GM21717 (cell line): ENCODE results near the gene ZNF429.
"Not testable (repeated sequence)": the region's sequence is repeated elsewhere in the genome, so short reads cannot be mapped to it uniquely, and the experiment has no call there.

Source experiments
- ATAC-seq: cut with Tn5 transposase; IDR thresholded peaks from one replicate; pipeline ENCODE4 v1.9.1; 2021; ENCODE audit warnings: mild to moderate bottlenecking, moderate library complexity; ENCODE audit not compliant: unreplicated experiment

The ZNF429 gene

DNA sequence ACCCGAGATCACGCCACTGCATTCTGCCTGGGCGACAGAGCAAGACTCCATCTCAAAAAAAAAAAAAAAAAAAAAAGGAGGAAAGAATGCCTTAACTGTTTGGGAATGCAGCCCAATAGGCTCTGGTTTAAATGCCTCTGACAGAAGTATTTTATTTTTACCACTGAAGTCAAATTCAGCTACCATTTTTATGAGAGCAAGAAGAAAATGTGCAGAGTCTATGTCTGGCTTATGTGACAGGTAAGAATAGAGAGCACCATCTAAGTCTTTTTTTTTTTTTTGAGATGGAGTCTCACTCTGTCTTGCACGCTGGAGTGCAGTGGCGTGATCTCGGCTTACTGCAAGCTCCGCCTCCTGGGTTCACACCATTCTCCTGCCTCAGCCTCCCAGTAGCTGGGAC is 7.2 kb downstream of the ZNF429 start:
- ATAC-seq: not testable (repeated sequence)

DNA sequence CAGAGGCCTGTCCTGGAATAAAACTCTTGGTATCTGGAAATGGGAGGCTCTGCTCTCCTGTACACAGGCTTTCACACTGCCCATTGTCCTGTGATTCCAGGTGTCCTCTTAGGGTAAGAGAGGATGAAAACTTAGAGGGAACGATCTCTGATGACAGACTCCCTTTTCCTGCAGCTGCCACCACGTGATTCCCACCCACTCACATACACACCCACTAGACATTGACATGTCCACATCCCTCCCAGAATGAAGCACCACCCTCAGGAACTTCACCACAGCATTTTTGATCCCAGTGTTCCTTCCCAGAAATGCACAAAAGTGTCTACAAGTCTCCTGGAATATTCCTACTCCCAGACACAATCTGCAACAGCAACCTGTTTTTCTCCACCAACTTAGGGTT is 8.2 kb downstream of the ZNF429 start:
- ATAC-seq: no peak

DNA sequence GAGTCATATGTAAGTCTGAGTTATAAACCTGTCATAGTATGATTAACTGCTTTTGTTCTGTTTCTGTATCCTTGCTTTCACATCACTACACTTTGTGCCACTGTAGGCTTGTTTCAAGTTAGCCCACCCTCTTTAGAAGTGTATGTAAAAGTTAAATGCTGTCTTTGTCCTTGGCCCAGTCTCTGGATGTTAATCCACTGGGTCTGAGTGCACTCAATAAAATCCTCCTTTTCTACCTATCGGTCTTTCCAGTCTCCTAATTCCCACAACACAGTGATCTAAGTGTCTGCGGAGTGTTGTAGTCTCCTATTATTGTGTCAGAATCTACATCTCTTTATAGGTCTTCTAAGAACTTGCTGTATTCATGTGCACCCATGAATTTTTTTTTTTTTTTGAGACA is 14.1 kb downstream of the ZNF429 start:
- no peak for ATAC-seq

DNA sequence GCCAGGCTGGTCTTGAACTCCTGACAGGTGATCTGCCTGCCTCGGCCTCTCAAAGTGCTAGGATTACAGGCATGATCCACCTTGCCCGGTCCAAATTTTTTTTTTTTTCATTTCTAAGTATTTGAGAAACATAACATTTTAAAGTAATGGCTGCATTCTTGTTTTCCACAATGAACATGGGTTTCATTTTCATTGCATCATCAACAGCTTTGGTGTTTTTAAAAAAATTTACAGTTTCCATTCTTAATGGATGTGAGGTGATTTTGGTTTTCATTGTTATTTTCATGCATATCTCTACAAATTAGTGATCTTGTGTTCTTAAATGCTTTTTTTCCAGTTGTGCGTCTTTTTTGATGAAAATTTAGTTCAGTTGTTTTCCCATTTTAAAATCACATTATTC is 27.5 kb downstream of the ZNF429 start:
- no peak for ATAC-seq

DNA sequence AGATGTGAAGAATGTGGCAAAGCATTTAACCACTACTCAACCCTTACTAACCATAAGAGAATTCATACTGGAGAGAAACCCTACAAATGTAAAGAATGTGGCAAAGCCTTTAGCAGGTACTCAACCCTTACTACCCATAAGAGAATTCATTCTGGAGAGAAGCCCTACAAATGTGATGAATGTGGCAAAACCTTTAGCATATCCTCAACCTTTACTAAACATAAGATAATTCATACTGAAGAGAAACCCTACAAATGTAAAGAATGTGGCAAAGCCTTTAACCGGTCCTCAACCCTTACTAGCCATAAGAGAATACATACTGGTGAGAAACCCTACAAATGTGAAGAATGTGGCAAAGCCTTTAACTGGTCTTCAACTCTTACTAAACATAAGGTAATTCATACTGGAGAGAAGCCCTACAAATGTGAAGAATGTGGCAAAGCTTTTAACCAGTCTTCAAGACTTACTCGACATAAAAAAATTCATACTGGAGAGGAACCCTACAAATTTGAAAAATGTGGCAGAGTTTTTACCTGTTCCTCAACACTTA is 31.4 kb downstream of the ZNF429 start:
- not testable (repeated sequence) for ATAC-seq

DNA sequence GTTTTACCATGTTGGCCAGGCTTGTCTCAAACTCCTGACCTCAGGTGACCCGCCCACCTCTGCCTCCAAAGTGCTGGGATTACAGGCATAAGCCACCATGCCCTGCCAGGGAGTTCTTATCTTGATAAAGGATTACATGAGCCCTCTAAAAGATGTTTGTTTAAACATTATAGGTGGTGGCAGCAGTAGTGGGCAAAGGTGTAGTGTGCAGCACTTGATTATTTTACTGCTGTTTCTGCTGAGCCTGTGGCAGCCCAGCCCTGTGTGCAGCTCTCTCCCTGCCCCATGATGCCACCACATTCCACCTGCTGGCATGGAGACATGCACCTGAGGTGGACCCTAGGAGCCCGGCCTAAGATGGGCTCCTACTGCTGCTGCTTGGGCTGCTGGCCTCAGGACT is 54.0 kb downstream of the ZNF429 start:
- ATAC-seq: no peak

DNA sequence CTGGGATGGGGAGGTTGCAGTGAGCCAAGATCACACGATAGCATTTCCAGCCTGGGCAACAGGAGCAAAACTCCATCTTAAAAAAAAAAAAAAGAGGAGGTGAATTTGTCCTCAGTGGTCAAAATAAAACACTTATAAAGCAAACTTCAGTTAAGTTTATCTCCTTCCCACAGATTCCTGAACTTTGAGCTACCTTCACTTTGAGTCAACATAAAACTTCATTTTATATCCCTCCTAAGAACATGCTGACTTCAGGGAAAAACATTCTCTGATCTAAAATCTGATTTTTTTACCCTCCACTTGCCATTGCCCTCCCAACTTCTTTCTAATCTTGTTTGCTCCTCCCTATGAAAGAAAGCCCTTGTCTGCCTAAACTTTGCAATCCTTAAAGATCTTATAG is 59.0 kb downstream of the ZNF429 start:
- ATAC-seq: no peak

DNA sequence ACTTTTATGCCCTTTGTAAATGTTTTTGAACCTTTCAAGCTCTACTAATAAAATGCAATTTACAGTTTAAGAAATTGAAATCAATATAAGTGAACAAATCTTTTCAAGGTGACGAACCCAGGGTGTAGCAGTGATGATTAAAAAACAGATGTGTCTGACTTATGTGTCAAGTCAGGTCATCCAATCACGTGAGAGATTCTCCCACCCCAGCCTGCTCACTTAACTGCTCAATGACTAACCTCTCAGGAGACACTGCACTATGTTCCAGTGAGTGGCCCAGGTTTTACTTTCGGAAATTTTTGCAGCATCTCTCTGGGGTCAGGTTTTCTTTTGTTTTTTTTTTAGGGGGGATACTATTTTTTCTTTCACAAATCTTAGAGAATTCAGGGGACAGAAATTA is 60.7 kb downstream of the ZNF429 start:
- ATAC-seq: no peak

DNA sequence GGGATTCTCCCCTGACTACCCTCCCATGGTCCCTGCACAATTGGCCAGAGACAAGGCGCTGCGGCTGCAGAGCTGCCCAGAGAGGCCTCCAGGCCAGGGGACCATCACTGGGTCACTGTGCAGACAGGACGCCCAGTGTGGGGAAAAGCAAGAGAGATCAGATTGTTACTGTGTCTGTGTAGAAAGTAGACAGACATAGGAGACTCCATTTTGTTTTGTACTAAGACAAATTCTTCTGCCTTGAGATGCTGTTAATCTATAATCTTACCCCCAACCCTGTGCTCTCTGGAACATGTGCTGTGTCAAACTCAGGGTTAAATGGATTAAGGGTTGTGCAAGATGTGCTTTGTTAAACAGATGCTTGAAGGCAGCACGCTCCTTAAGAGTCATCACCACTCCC is 62.4 kb downstream of the ZNF429 start:
- ATAC-seq: not testable (repeated sequence)

DNA sequence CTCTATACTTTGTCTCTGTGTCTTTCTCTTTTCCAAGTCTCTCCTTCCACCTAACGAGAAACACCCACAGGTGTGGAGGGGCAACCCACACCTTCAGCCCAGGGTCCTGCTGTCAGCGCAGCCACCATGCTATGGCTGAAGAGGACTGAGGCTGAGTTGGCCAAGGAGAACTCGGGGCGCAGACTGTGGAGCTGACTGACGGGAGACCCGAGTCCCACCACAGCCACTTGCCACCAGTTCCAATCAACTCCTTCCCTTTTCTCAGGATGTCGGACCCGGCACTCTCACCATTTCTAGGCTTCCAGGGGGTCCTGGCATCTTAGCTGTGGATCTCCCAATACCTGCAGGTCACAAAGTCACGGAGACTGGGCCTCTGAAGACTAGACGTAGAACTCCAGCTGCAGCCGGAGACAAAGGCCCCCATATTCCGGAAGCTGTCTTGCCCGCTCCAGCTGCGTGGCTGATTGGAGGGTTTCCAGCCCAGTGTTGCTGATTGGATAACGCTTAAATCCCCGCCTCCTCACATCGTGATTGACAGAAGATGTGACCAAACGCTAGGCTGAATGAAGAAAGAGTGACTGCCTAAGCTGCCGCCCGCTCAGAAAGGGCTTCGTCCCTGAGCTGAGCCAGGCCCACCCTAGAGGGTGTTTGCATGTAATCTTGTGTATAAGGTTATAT is 63.6 kb downstream of the ZNF429 start:
- ATAC-seq: no peak

DNA sequence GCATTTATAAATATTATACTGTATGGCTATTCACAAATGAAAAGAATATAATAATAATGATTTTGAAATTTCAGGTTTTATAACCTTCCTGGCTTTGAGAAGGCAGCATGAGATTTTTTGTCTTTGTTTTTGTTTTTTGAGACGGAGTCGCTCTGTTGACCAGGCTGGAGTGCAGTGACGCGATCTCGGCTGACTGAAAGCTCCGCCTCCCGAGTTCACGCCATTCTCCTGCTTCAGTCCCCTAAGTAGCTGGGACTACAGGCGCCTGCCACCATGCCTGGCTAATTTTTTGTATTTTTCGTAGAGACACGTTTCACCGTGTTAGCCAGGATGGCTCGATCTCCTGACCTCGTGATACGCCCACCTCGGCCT is 64.1 kb downstream of the ZNF429 start:
- ATAC-seq: no peak

DNA sequence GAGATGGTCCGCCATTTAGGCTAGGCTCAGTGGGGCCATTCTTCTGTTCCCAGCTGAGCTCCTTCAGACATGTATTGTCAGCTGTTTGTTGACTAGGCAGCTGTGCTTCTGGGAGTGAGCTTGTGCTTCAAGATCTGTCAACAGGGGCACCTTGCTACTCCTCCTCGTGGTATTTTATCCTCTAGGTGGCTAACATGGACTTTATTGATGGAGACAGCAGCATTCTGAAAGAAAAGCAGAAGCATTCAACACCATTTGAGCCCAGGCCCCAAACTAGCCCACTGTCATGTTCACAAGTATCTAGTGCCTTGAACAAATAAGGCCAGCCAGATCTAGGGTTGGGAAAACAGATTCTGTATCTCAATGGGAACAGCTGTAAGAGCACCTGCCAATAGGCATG is 65.9 kb downstream of the ZNF429 start:
- no peak for ATAC-seq

DNA sequence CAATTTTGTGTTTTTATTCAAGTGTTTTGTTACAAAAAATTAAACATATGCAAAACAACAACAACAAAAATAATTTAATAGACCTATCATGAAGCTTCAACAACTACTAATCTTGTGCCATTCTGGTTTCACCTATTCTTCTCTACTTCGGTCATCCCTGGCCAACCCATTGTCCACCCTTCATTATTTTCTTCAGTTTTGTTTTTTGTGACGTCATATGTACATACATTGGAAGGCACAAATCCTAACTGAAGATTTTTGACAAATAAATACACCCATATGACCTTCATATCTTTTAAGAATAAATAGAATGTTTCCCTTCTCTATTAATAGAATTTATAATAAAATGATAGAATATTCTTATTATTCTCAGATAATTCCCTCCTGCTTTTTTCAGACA is 69.2 kb downstream of the ZNF429 start:
- no peak for ATAC-seq

DNA sequence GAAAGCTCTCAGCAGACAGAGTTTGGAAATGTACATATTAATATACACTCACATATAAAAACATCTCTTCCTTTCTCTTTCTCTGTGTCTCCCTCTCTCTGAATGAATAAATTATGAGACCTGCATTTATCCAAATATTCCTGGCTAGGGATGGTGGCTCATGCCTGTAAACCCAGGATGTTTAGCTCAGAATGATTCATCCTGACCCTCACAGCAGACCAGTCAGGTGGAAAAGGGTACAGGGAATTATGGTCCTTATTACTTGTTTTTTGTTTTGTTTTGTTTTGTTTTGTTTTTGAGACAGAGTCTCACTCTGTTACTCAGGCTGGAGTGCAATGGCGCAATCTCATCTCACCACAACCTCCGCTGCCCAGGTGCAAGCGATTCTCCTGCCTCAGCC is 71.1 kb downstream of the ZNF429 start:
- no peak for ATAC-seq

DNA sequence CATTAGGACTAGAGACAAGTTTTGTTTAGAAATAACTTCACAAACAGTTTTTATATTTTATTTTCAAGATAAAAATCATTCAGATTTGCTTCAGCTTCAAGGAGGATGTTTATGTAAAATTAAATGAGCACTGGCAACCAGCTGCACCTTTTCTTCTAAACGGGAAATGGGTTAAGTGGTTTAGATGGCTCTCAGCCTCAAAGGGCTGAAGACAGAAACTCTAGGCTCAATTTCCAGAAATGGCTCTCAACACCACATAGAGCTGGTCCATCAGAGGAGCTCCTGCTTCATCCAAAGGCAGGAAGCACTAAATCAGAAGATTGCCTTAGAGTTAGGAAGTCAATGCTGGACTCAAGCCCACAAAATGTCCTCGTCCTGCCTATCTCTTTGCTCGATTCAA is 74.7 kb downstream of the ZNF429 start:
- no peak for ATAC-seq

DNA sequence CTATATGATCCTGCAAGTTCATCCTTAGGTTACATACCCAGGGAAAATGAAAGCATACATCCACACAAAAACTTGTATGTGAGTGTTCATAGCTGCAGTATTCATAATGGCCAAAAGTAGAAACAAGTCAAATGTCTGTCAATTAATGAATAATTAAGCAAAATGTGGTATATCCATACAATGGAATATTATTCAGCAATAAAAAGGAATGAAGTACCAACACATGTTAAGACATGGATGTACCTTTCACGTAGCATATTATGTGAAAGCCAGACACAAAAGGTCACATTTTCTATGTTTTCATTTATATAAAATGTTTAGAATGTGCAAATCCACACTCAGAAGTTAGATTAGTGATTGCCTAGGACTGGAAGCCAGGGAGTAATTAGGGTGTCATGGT is 75.4 kb downstream of the ZNF429 start:
- no peak for ATAC-seq

DNA sequence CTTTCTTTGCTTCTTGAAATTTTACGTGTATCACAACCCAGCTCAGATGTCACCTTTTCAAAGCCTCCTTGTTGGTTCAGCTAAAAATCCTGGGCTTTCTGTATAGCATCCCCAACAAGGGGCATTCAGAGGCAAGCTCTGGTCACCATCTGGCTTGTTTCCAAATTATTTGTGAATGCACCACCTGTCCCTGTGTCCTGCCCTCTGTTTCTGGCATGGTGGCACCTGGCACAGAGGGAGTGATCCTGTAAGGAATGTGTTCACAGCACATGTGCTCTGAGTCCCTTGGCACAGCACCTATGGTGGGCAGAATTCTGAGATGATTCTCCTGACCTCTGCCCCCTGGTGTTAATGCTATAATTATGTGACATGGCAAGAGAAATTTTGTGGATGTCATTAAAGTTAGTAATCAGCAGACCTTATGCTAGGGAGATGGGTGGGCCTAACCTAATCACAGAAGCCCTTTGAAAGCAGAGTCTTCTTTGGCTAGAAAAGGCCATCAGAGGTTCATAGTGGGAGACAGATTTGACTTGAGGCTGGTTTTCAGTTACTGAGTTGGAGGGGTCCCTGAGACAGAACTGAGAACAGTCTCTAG is 76.3 kb downstream of the ZNF429 start:
- ATAC-seq: no peak

DNA sequence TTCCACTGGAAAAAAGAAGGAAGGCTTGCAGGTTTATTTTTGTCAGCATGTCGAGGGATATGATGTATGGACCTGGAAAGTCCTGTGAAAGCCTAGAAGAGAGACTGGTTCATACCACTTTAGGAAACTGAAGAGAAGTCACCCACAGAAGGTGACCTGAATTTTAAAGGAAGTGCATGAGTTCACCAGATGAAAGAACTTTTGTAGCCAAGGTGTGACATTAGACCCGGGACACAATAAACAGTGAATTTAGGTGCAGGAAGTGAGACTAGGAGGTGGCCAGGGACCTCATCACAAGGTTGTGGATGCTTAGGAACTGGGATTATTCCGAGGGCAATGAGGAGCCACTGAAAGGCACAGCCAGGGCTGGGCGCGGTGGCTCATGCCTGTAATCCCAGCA is 79.1 kb downstream of the ZNF429 start:
- no peak for ATAC-seq

DNA sequence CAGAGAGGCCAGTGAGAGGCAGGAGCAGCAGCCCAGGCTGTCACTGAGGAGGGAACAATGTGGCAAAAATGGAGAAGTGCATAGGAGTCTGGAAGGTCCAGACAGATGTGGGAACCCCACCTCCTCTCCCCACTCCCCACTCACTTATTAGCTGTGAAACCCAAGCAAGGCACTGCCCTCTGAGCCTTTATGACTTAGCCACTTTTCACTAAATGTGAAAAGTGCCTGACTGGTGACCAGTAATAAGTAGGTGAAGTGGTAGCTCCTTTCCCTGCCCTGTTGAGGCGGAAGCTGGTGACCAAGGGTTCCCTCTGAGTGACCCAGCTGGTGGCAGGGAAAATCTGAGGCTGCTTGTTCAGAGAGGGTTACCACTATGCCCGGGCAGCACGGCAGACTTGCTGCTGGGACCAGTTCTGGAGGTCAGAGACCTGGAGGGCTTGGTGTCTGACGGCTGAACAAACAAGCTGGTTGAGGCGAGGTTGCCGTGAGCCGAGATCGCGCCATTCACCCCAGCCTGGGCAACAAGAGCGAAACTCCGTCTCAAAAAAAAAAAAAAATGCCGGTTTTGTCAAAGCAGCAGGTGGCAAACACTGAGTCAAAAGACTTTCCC is 80.0 kb downstream of the ZNF429 start:
- ATAC-seq: no peak

DNA sequence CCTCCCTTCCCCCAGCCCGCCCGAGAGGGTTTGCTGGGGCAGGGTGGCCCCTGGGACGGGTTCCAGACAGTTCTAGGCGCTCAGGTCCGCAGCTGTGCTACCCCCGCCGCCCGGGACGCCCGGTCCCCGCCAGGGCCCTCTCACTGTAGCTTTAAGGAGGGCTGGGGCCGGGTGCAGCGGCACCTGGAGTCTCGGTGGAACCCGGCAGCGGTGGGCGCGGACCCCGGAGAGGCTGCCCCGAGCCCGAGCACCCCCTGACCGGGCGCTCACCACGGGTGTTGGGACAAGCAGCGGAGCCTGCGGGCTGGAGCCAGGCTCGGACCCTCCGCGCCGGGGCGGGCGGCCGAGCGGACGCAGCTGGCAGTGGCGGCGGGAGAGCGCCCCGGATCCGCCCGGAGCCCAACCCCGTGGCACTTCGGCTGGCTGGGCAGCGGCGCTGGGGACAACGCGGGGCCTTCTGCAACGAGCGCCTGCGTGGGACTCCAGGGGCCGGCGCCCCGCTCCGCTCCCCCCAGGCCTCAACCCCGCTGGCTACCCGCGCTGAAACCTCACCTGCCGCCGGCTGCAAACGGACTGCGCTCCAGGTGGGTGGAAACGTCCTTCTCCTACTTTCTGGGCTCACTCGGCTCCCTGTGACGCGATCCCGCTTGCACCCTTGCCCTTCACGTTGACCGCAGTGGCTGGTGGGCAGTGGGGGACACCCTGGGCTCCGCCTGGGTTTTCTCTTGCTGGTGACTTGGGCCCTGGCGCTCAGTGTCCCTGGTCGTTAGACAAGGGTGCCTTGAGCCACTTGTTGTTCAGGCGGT is 81.1 kb downstream of the ZNF429 start:
- ATAC-seq: no peak

DNA sequence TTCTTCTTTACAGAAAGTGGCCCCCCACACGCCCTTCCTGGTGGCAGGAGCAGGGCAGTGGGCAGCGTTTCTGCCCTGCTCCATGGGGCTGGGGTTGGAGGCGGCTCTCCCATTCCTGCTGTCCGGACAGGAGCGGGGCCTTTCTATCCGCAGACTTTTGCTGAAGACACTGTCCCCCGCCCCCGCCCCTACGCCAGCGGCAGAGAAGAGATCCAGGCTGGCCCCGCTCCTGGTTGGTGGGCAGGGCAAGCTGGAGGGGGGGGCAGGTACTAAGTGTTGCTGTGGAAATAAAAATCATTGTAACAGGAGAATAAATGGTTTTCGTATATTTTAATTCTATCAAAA is 81.7 kb downstream of the ZNF429 start:
- ATAC-seq: no peak

DNA sequence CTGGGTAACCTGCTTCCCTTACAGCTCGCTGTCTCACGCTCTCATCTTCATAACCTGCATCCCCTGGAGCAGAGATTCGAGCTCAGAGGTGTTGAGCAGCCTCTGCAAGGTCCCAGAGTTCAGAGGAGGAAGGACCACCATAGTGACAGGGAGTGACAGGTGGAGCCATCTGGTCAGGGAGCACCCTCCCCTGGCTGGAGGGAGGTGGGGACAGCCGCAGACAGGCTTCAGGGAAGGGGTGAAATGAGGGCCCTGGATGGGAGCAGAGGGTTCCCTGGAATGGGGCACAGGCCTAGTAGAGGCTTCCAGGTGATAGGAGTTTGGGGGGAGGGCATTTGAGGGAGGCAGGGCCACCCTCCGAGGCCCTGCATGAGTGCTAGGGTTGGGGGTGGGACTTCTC is 82.1 kb downstream of the ZNF429 start:
- no peak for ATAC-seq
